HG02970 (cell line): Measurements from ENCODE around the gene NRCAM.
"Not testable (repeated sequence)": the region's sequence is repeated elsewhere in the genome, so short reads cannot be mapped to it uniquely, and the experiment has no call there.

Source experiments
- ATAC-seq: cut with Tn5 transposase; IDR thresholded peaks from one replicate; pipeline ENCODE4 v1.9.1; 2021; ENCODE audit warnings: mild to moderate bottlenecking, moderate library complexity, moderate number of reproducible peaks; ENCODE audit not compliant: unreplicated experiment, low FRiP score

NRCAM gene

GRCh38 chr7:108404509-108405420 lies 51.5 kb downstream of the NRCAM start:
- ATAC-seq: no peak

- no peak for ATAC-seq
These were observed 52.5 kb downstream of the NRCAM start for GRCh38 chr7:108403597-108404217.

- no peak for ATAC-seq
These were observed 53.4 kb downstream of the NRCAM start for GRCh38 chr7:108402865-108403264.

GRCh38 chr7:108396080-108396479 lies 60.2 kb downstream of the NRCAM start:
- ATAC-seq: no peak

- no peak for ATAC-seq
These were observed 60.8 kb downstream of the NRCAM start for GRCh38 chr7:108395426-108395825.

- not testable (repeated sequence) for ATAC-seq
These were observed 63.1 kb downstream of the NRCAM start for GRCh38 chr7:108393097-108393496.

GRCh38 chr7:108387686-108388085 lies 68.5 kb downstream of the NRCAM start:
- ATAC-seq: not testable (repeated sequence)

- ATAC-seq: no peak
These were observed 70.3 kb downstream of the NRCAM start for GRCh38 chr7:108385834-108386422.

GRCh38 chr7:108384716-108385483 lies 71.3 kb downstream of the NRCAM start:
- no peak for ATAC-seq

- ATAC-seq: no peak
These were observed 73.3 kb downstream of the NRCAM start for GRCh38 chr7:108382932-108383331.

GRCh38 chr7:108380517-108380916 lies 75.7 kb downstream of the NRCAM start:
- ATAC-seq: no peak

GRCh38 chr7:108376206-108376605 lies 80.0 kb downstream of the NRCAM start:
- no peak for ATAC-seq

GRCh38 chr7:108375668-108376067 lies 80.6 kb downstream of the NRCAM start:
- ATAC-seq: no peak

- no peak for ATAC-seq
These were observed 81.3 kb downstream of the NRCAM start for GRCh38 chr7:108374899-108375298.

GRCh38 chr7:108372618-108373017 lies 83.6 kb downstream of the NRCAM start:
- no peak for ATAC-seq

GRCh38 chr7:108370616-108371015 lies 85.6 kb downstream of the NRCAM start:
- ATAC-seq: no peak

GRCh38 chr7:108368466-108368865 lies 87.8 kb downstream of the NRCAM start:
- no peak for ATAC-seq

GRCh38 chr7:108367946-108368345 lies 88.3 kb downstream of the NRCAM start:
- no peak for ATAC-seq

- ATAC-seq: no peak
These were observed 88.9 kb downstream of the NRCAM start for GRCh38 chr7:108367314-108367713.

GRCh38 chr7:108363659-108364058 lies 92.6 kb downstream of the NRCAM start:
- ATAC-seq: no peak
